NCI-H446 (cell line): ENCODE data around the gene PIGQ.

Experiments
- DNase-seq, 2 experiments: peaks; one replicate each; lab custom pipeline; 2025; lab: John Stamatoyannopoulos, UW

The PIGQ gene

DNA sequence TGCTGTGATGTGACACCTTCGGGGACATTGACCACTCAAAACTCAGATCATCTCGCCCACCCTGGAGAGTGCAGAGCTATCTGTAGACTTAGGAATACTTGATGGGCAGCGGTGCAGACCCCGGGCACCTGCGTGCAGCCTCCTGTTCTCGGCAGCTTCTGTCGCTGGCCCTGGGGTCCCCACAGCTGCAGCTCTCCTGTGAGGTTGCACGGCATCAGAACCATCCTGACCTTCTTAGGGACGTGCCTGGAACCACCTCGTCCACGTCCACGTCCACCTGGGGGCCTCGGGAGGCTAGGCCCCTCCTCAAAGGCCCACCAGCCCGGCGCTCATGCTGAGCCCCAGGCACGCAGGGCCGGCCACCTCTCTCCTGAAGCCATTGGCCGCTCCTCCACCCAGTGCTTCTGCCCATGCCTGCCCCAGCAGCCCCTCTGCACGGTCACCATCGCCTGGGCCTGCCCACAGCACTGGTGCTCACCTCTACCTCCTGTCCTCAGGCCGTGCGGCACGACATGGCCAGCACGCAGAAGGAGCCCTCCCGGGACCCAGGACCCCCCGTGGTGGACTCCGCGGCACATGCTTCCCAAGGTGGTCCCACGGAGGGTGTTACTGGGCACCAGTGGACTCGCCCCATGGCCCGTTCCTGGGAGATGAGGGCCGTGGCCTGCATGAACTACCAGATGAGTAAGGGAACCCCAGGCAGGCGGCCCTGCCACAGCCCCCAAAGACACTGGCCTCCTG, 58.7 kb downstream of the PIGQ start:
- DNase-seq = no peak

GRCh38 chr16:629185-629832, 59.5 kb downstream of the PIGQ start:
- DNase-seq = no peak

GRCh38 chr16:629833-630248, 60.1 kb downstream of the PIGQ start:
- no peak for DNase-seq

GRCh38 chr16:630249-630814, 60.6 kb downstream of the PIGQ start:
- no peak for DNase-seq

DNA sequence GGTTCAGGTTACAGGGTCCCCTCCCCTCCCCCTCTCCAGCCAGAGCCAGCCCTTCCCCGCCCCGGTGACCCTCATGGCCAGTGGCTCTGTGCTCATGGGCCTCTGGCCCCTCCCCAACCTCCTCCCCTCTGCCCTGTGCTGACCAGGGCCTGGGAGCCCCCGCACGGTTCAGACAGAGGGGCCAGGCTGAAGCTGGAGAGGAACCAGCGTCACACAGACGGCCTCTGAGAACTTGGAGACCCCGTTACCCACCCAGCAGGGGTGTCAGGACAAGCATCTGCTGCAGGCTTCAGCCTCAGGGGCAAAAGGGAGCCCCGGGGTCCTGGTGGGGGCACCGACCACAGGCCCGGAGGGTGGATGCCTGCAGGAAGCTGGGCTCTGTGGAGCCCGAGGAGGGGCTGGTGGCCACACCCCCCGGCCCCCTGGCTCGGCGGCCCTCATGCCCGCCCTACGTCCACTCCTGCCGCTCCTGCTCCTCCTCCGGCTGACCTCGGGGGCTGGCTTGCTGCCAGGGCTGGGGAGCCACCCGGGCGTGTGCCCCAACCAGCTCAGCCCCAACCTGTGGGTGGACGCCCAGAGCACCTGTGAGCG, 61.1 kb downstream of the PIGQ start, which contains the start of gene WFIKKN1:
WFIKKN1 (plus strand) TSS at position 171 of the 591 bp plus-strand sequence; CDS start at position 440, 269 bp downstream.
- no peak for DNase-seq

DNA sequence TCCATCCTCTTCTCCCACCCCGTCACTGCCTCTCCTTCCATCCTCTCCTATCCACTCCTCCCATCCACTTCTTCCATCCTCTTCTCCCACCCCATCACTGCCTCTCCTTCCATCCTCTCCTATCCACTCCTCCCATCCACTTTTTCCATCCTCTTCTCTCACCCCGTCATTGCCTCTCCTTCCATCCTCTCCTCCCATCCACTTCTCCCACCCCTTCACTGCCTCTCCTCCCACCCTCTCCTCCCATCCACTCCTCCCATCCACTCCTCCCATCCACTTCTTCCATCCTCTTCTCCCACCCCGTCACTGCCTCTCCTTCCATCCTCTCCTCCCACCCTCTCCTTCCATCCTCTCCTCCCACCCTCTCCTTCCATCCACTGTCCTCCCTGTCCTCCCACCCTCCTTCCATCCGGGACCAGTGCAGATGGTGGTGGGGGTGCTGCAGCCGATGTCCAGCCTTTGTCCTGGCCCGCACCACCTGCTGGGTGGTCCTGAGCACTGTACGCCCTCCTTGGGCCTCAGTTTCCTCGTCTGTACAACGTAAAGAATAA, 62.1 kb downstream of the PIGQ start:
- no peak for DNase-seq

DNA sequence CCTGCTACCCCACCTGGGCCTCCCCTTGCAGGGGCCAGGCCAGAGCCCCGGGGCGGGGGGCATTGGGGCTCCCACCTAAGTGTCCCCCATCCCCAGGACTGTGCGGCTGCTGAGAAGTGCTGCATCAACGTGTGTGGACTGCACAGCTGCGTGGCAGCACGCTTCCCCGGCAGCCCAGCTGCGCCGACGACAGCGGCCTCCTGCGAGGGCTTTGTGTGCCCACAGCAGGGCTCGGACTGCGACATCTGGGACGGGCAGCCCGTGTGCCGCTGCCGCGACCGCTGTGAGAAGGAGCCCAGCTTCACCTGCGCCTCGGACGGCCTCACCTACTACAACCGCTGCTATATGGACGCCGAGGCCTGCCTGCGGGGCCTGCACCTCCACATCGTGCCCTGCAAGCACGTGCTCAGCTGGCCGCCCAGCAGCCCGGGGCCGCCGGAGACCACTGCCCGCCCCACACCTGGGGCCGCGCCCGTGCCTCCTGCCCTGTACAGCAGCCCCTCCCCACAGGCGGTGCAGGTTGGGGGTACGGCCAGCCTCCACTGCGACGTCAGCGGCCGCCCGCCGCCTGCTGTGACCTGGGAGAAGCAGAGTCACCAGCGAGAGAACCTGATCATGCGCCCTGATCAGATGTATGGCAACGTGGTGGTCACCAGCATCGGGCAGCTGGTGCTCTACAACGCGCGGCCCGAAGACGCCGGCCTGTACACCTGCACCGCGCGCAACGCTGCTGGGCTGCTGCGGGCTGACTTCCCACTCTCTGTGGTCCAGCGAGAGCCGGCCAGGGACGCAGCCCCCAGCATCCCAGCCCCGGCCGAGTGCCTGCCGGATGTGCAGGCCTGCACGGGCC, 62.9 kb downstream of the PIGQ start:
- no peak for DNase-seq

DNA sequence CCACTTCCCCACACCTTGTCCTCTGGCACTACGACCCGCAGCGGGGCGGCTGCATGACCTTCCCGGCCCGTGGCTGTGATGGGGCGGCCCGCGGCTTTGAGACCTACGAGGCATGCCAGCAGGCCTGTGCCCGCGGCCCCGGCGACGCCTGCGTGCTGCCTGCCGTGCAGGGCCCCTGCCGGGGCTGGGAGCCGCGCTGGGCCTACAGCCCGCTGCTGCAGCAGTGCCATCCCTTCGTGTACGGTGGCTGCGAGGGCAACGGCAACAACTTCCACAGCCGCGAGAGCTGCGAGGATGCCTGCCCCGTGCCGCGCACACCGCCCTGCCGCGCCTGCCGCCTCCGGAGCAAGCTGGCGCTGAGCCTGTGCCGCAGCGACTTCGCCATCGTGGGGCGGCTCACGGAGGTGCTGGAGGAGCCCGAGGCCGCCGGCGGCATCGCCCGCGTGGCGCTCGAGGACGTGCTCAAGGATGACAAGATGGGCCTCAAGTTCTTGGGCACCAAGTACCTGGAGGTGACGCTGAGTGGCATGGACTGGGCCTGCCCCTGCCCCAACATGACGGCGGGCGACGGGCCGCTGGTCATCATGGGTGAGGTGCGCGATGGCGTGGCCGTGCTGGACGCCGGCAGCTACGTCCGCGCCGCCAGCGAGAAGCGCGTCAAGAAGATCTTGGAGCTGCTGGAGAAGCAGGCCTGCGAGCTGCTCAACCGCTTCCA, 63.7 kb downstream of the PIGQ start:
- DNase-seq = no peak
